ENCODE results near the gene ATL2. TPM values are rescaled to one million over a fixed set of nuclear protein-coding genes. Genes with fewer than 3 reads are reported as not detected.

ATL2 gene
- total RNA-seq, 1 donor from 2014 or later = 45.8 TPM

- no peaks in the 10 kb centered on the region for H3K9me3 Mint-ChIP-seq (ENCODE audit: unreplicated experiment)
- DNase-seq (ENCODE audit: extremely low spot score, unreplicated experiment) = no peak
- TF ChIP-seq CTCF (IDR thresholded peaks at IDR 0.05) = no peak
- no peaks in the 10 kb centered on the region for H3K36me3 Mint-ChIP-seq (ENCODE audit: unreplicated experiment)
- no peak overlapping the region for H3K4me3 Mint-ChIP-seq (ENCODE audit: unreplicated experiment)
- H3K27ac Mint-ChIP-seq (ENCODE audit: unreplicated experiment) = no peak overlapping the region
- H3K4me1 Mint-ChIP-seq (ENCODE audit: unreplicated experiment) = peaks cover 5% of the 10 kb centered on the region
- H3K27me3 Mint-ChIP-seq (ENCODE audit: unreplicated experiment) = peaks cover 6% of the 10 kb centered on the region
Measured at GRCh38 chr2:38400513-38400912, 23.4 kb upstream of the ATL2 start.

- Mint-ChIP-seq H3K4me1 (ENCODE audit: unreplicated experiment) (peaks cover 5% of the 10 kb centered on the region), H3K27me3 (ENCODE audit: unreplicated experiment) (peaks cover 18% of the 10 kb centered on the region), H3K36me3 (ENCODE audit: unreplicated experiment) (no peaks in the 10 kb centered on the region), H3K27ac (ENCODE audit: unreplicated experiment) (no peak overlapping the region), H3K4me3 (ENCODE audit: unreplicated experiment) (no peak overlapping the region), H3K9me3 (ENCODE audit: unreplicated experiment) (no peaks in the 10 kb centered on the region)
- no peak for TF ChIP-seq CTCF (IDR thresholded peaks at IDR 0.05)
- no peak for DNase-seq (ENCODE audit: extremely low spot score, unreplicated experiment)
Measured at GRCh38 chr2:38398739-38399138, 21.7 kb upstream of the ATL2 start.

- Mint-ChIP-seq H3K4me1 (ENCODE audit: unreplicated experiment) (peaks cover 5% of the 10 kb centered on the region), H3K27ac (ENCODE audit: unreplicated experiment) (no peak overlapping the region), H3K9me3 (ENCODE audit: unreplicated experiment) (no peaks in the 10 kb centered on the region), H3K36me3 (ENCODE audit: unreplicated experiment) (no peaks in the 10 kb centered on the region), H3K27me3 (ENCODE audit: unreplicated experiment) (peaks cover 45% of the 10 kb centered on the region), H3K4me3 (ENCODE audit: unreplicated experiment) (no peak overlapping the region)
- no peak for TF ChIP-seq CTCF (IDR thresholded peaks at IDR 0.05)
- no peak for DNase-seq (ENCODE audit: extremely low spot score, unreplicated experiment)
Measured at GRCh38 chr2:38394903-38395341, 17.8 kb upstream of the ATL2 start.

GRCh38 chr2:38394041-38394440, 17.0 kb upstream of the ATL2 start:
- no peaks in the 10 kb centered on the region for H3K9me3 Mint-ChIP-seq (ENCODE audit: unreplicated experiment)
- H3K27ac Mint-ChIP-seq (ENCODE audit: unreplicated experiment) = no peak overlapping the region
- no peaks in the 10 kb centered on the region for H3K36me3 Mint-ChIP-seq (ENCODE audit: unreplicated experiment)
- H3K4me3 Mint-ChIP-seq (ENCODE audit: unreplicated experiment) = no peak overlapping the region
- TF ChIP-seq CTCF (IDR thresholded peaks at IDR 0.05) = no peak
- DNase-seq (ENCODE audit: extremely low spot score, unreplicated experiment) = no peak
- H3K27me3 Mint-ChIP-seq (ENCODE audit: unreplicated experiment) = peaks cover 53% of the 10 kb centered on the region
- peaks cover 5% of the 10 kb centered on the region for H3K4me1 Mint-ChIP-seq (ENCODE audit: unreplicated experiment)

GRCh38 chr2:38390947-38391346, 13.9 kb upstream of the ATL2 start:
- DNase-seq (ENCODE audit: extremely low spot score, unreplicated experiment) = peak; percentile 34

More at GRCh38 chr2:38390947-38391346, 13.9 kb upstream of the ATL2 start:
- H3K9me3 Mint-ChIP-seq (ENCODE audit: unreplicated experiment) = no peaks in the 10 kb centered on the region
- H3K4me3 Mint-ChIP-seq (ENCODE audit: unreplicated experiment) = no peak overlapping the region
- peaks cover under 1% of the 10 kb centered on the region for H3K4me1 Mint-ChIP-seq (ENCODE audit: unreplicated experiment)
- H3K36me3 Mint-ChIP-seq (ENCODE audit: unreplicated experiment) = no peaks in the 10 kb centered on the region
- H3K27me3 Mint-ChIP-seq (ENCODE audit: unreplicated experiment) = peaks cover 56% of the 10 kb centered on the region
- no peak for TF ChIP-seq CTCF (IDR thresholded peaks at IDR 0.05)
- no peak overlapping the region for H3K27ac Mint-ChIP-seq (ENCODE audit: unreplicated experiment)

Data from osteocyte (in vitro differentiated cells).